Measurements from ENCODE around the gene CXCR4.

Gene CXCR4

DNA sequence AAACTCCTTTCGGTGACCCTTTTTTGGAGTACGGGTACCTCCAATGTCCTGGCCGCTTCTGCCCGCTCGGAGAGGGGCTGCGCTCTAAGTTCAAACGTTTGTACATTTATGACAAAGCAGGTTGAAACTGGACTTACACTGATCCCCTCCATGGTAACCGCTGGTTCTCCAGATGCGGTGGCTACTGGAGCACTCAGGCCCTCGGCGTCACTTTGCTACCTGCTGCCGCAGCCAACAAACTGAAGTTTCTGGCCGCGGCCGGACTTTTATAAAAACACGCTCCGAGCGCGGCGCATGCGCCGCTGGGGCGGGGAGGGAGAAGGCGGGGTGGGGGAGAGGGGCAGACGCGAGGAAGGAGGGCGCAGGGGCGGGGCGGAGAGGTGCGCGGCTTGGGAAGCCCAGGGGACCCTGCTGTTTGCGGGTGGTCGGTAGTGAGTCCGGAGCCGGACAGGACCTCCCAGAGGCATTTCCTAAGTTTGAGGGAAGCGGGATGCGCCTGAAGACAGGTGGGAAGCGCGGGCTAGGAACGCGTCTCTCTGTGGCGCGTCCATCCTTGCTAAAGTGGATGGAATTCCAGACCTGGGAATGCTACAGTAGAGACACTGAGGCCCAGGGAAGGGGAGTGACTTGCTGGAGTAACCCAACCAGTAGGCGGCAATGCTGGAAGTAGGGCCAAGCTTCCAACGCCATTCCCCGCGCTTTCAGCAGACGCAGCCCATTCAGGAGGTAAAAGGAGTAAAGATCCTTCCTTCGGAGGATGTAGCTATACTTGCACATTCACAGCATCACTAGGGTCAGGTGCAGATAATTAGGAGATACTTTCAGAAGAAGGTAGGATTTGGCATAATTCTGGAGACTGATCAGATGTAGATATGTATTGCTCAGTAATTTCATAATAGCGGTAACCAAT lies at the start of gene CXCR4:
CXCR4 (minus strand) TSS at position 241 of the 910 bp plus-strand sequence; CDS start at position 152, 89 bp downstream.
- H3K4me3 ChIP-seq (ENCODE audit: low read depth, low read length): peak within 1 kb of the TSS; percentile 77
- TF ChIP-seq, protein P1, sequence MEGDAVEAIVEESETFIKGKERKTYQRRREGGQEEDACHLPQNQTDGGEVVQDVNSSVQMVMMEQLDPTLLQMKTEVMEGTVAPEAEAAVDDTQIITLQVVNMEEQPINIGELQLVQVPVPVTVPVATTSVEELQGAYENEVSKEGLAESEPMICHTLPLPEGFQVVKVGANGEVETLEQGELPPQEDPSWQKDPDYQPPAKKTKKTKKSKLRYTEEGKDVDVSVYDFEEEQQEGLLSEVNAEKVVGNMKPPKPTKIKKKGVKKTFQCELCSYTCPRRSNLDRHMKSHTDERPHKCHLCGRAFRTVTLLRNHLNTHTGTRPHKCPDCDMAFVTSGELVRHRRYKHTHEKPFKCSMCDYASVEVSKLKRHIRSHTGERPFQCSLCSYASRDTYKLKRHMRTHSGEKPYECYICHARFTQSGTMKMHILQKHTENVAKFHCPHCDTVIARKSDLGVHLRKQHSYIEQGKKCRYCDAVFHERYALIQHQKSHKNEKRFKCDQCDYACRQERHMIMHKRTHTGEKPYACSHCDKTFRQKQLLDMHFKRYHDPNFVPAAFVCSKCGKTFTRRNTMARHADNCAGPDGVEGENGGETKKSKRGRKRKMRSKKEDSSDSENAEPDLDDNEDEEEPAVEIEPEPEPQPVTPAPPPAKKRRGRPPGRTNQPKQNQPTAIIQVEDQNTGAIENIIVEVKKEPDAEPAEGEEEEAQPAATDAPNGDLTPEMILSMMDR (IDR thresholded peaks at IDR 0.05; ENCODE audit: low read depth, low read length, missing control alignments): peak; percentile 21
- DNase-seq (ENCODE audit: low read depth): no peak

DNA sequence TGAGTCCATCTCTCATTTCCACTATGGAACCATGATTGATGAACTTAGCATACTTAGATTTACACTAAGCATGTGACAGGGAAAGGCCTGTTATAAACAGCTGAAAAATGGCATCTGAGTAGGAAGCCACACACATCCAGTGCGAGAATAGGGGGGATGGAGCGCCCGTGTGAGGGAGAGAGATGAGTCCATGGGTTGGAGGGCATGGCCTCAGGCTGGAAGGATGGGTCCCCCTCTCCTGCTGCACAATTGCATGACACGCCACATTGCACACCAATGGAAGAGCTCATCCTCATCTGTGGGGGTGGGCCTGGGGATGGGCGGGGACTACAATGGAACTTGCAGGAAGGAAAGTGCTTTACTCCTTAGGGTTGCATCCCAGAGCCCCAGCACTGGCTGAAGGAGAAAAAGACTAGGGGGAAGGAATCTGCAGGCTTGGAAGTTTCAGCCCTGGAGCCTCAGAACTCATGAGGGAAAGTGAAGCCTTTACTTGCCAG lies 46.4 kb upstream of the CXCR4 start:
- DNase-seq (ENCODE audit: low read depth): no peak
- H3K4me3 ChIP-seq (ENCODE audit: low read depth, low read length): no peak overlapping the region
- TF ChIP-seq, protein P1 (IDR thresholded peaks at IDR 0.05; ENCODE audit: low read depth, low read length, missing control alignments): no peak

DNA sequence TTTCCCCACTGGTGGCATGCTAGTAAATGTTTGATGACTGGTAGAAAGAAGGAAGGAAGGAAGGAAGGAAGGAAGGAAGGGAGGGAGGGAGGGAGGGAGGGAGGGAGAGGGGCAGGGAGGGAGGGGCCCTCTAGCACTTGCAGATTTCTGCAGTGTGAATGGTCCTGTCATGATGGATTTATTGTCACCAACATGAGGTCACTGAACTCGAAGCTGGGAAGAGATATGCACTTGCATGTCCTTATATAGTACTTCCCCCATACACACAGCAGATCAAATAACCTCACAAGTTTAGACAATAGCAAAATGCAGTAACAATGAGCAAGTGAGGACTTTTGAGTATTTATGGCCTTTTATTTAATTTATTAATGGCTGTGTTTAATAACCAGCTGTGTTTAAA lies 44.5 kb upstream of the CXCR4 start:
- no peak for DNase-seq (ENCODE audit: low read depth)
- TF ChIP-seq, protein P1 (IDR thresholded peaks at IDR 0.05; ENCODE audit: low read depth, low read length, missing control alignments): no peak

DNA sequence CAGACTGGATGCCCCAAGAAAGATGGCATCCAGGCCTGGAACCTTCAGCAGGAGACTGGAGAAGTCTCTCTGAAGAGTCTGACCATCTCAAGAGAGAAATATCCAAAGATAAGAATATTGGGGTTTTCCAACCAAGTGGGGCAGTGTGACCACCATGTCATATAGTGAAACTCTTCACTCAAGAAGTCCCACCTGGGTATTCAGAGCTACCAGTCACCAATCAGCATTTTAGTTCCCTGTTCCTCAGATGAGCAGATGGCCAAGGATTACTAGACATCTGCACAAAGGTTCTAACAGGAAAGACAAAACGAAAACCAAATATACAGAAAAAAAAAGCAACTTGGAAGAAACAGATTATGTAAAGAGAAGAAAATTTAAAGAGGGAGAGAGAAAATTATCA lies 38.5 kb upstream of the CXCR4 start:
- DNase-seq (ENCODE audit: low read depth): no peak

More for the DNA sequence above, 44.5 kb upstream of the CXCR4 start:
- no peak overlapping the region for H3K4me3 ChIP-seq (ENCODE audit: low read depth, low read length)

DNA sequence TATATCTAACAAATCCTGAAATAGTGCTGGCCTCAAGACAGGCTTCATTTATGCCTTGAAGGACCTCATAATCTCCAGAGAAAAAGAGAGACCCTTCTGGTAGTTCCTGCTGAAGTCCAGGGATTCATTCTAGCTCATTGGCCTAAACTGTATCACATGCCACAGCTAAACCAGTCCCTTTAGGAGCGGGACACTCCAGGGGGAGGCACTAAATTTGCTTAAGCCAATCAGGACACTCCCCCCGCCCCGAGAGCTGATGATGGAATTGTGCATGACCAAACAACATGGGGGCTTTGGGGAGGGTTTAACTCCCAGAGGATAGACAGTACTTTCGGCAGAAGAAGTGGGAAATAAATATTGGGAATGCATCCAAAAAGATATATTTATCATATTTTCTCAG lies 36.4 kb upstream of the CXCR4 start:
- no peak for DNase-seq (ENCODE audit: low read depth)
- TF ChIP-seq, protein P1 (IDR thresholded peaks at IDR 0.05; ENCODE audit: low read depth, low read length, missing control alignments): no peak
- H3K4me3 ChIP-seq (ENCODE audit: low read depth, low read length): no peak overlapping the region

More for the DNA sequence above, 38.5 kb upstream of the CXCR4 start:
- H3K4me3 ChIP-seq (ENCODE audit: low read depth, low read length): no peak overlapping the region
- TF ChIP-seq, protein P1 (IDR thresholded peaks at IDR 0.05; ENCODE audit: low read depth, low read length, missing control alignments): no peak

DNA sequence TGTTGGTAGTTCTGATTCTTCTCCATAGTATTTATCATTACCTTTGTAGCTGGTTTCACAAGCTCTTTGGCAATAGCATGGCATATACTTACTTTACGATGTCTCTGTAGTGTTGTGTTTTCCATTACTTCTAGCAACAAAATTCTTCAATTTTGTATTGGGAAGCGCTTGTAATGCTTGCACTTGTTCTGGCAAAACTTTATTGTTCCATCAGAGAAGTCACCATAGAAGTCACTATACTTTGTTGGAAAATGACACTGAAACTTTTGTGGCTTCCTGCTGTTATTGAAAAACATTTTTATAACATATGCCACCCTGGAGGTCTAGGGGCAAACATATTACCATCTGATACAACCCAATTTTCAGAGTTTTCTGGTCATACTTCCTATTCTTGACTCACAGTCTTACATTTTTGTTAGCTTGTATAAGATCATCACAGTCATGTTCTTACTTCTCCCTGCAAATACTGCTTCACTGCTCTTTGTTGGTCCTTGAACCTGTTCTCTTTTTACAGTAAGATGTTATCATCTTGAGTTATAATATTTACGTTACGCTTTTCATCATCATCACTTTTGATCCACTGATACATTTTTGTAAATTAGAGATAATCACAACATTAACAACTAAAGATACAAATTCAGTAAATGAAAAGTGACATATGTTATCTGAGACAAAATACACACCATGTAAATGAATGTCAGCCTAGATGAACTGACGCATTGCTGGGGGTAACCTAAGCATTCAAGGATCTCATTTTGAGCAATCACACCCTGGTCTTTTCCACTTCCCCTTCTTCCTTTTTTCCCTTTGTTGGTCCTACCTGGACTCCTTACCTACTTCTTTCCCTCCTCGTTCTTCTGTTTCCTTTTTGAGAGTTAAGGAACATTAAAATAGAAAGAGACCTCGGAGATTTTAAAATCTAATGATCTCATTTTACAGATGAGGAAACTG lies 33.3 kb upstream of the CXCR4 start:
- no peak overlapping the region for H3K4me3 ChIP-seq (ENCODE audit: low read depth, low read length)
- DNase-seq (ENCODE audit: low read depth): no peak
- TF ChIP-seq, protein P1 (IDR thresholded peaks at IDR 0.05; ENCODE audit: low read depth, low read length, missing control alignments): no peak

Data from GM12864 (cell line).